Caco-2 (cell line): Measurements from ENCODE around the gene SUN2. TPM values are rescaled to one million over a fixed set of nuclear protein-coding genes. Genes with fewer than 3 reads are reported as not detected.

Experiments
- BruUV-seq: library from RNA; stranded (reverse); fragments of 400-500 nt; replicated peaks from 2 replicates; lab custom pipeline; 2021; lab: Mats Ljungman, UMichigan
- CTCF ChIA-PET: fragments of 300-600 bp; sonication (Branson Sonifier 250); formaldehyde crosslinking; loops from one replicate; lab custom pipeline; 2022; ENCODE audit warnings: antibody characterized with exemption; lab: Charles Lee
- POLR2A ChIA-PET: fragments of 300-600 bp; sonication (Branson Sonifier 250); formaldehyde crosslinking; loops from one replicate; lab custom pipeline; 2022; ENCODE audit warnings: antibody characterized with exemption; lab: Charles Lee
- DNase-seq, 2 experiments: peaks; one replicate each; pipeline versions ENCODE4 v3.0.0 to v3.0.0-alpha.2; 2020 to 2022
- H3K27me3 ChIP-seq: replicated peaks from 2 replicates; pipeline ENCODE4 v1.6.0; 2011; ENCODE audit warnings: low read length; ENCODE audit not compliant: control insufficient read depth, insufficient read depth
- H3K36me3 ChIP-seq: 2 replicates; pipeline ENCODE4 v1.5.1; 2011; ENCODE audit warnings: low read length; ENCODE audit not compliant: control insufficient read depth, insufficient read depth
- H3K4me1 ChIP-seq: fragments of 250-450 bp; sonication (Bioruptor Pico); 2 replicates; pipeline ENCODE4 v1.5.1; 2020; ENCODE audit warnings: mild to moderate bottlenecking
- H3K4me3 ChIP-seq: 2 replicates; pipeline ENCODE4 v1.5.1; 2011; ENCODE audit warnings: low read depth, mild to moderate bottlenecking, control low read depth, low read length
- H3K9me3 ChIP-seq: fragments of 250-450 bp; sonication (Bioruptor Pico); 2 replicates; pipeline ENCODE4 v1.5.1; 2020; ENCODE audit warnings: mild to moderate bottlenecking, moderate library complexity
- H3K27ac Mint-ChIP-seq: one replicate; pipeline ENCODE4 v1.8.0; 2022; ENCODE audit warnings: mixed read lengths; ENCODE audit not compliant: unreplicated experiment
- H3K27me3 Mint-ChIP-seq: one replicate; pipeline ENCODE4 v1.8.0; 2022; ENCODE audit warnings: mixed read lengths; ENCODE audit not compliant: insufficient read depth, unreplicated experiment
- H3K36me3 Mint-ChIP-seq: one replicate; pipeline ENCODE4 v1.8.0; 2022; ENCODE audit warnings: mild to moderate bottlenecking, mixed read lengths; ENCODE audit not compliant: insufficient read depth, unreplicated experiment
- H3K4me1 Mint-ChIP-seq: one replicate; pipeline ENCODE4 v1.8.0; 2022; ENCODE audit warnings: low read depth, mixed read lengths; ENCODE audit not compliant: unreplicated experiment
- H3K4me3 Mint-ChIP-seq: one replicate; pipeline ENCODE4 v1.8.0; 2022; ENCODE audit warnings: mild to moderate bottlenecking, moderate library complexity, mixed read lengths; ENCODE audit not compliant: unreplicated experiment
- H3K9me3 Mint-ChIP-seq: one replicate; pipeline ENCODE4 v1.8.0; 2022; ENCODE audit warnings: mixed read lengths; ENCODE audit not compliant: unreplicated experiment
- CTCF ChIP-seq, 2 experiments: fragments of 200-600 bp in 1 of 2; IDR thresholded peaks; 1 replicate in 1 of 2; 2 replicates in 1 of 2; pipeline versions ENCODE4 v1.5.1 to v1.8.0; 2011 to 2022; ENCODE audit warnings: antibody characterized with exemption in 1 of 2, control low read depth in 1 of 2, inconsistent platforms in 1 of 2, low read depth in 1 of 2, low read length in 1 of 2, mild to moderate bottlenecking in 1 of 2, moderate library complexity in 1 of 2; ENCODE audit not compliant: insufficient read depth in 1 of 2, severe bottlenecking in 1 of 2, unreplicated experiment in 1 of 2
- intact Hi-C: fragments of 100-400 bp; cut with micrococcal nuclease; formaldehyde crosslinking; loops from one replicate; pipeline ENCODE4 v1.10.0; 2022; ENCODE audit not compliant: unreplicated experiment
- total RNA-seq: library from RNA; stranded (reverse); gene quantifications from 2 replicates; pipeline ENCODE4 v1.2.3, GENCODE V29; 2022

The SUN2 gene
- total RNA-seq, 1 experiment from 2014 or later: 67.8 TPM

GRCh38 chr22:38792833-38793232, 37.0 kb upstream of the SUN2 start:
- BruUV-seq: no TSS peak
- Histone ChIP-seq H3K9me3 (no peaks in the 10 kb centered on the region), H3K36me3 (no peaks in the 10 kb centered on the region), H3K27me3 (no peaks in the 10 kb centered on the region), H3K4me1 (peaks cover 8% of the 10 kb centered on the region), H3K4me3 (peak overlapping the region; percentile 90)
- no peak for DNase-seq
- H3K4me1 Mint-ChIP-seq: no peaks in the 10 kb centered on the region
- peak overlapping the region; percentile 85 for H3K4me3 Mint-ChIP-seq
- ChIA-PET CTCF (interaction anchor here (0.6 to 1.2 kb wide), 2 partner anchors 10 to 24 kb away, joined by 5 to 6 read pairs; no protein-coding TSS in a partner anchor), POLR2A (no interaction called here)
- peak overlapping the region; percentile 71 for H3K27ac Mint-ChIP-seq
- peaks cover 12% of the 10 kb centered on the region for H3K27me3 Mint-ChIP-seq
- no peaks in the 10 kb centered on the region for H3K9me3 Mint-ChIP-seq
- TF ChIP-seq CTCF (IDR thresholded peaks at IDR 0.05; ENCODE audit: insufficient read depth in 1 of 2, low read depth in 1 of 2, low read length in 1 of 2, severe bottlenecking in 1 of 2, unreplicated experiment in 1 of 2): no peak
- H3K36me3 Mint-ChIP-seq: no peaks in the 10 kb centered on the region
- intact Hi-C loops: no loop called here

- intact Hi-C loops: no loop called here
- H3K27me3 ChIP-seq: no peaks in the 10 kb centered on the region
- ChIA-PET CTCF (no interaction called here), POLR2A (no interaction called here)
- Mint-ChIP-seq H3K4me3 (no peak overlapping the region), H3K36me3 (no peaks in the 10 kb centered on the region), H3K27ac (no peak overlapping the region), H3K9me3 (no peaks in the 10 kb centered on the region), H3K4me1 (no peaks in the 10 kb centered on the region), H3K27me3 (no peaks in the 10 kb centered on the region)
- no TSS peak for BruUV-seq
- TF ChIP-seq CTCF (IDR thresholded peaks at IDR 0.05; ENCODE audit: insufficient read depth in 1 of 2, low read depth in 1 of 2, low read length in 1 of 2, severe bottlenecking in 1 of 2, unreplicated experiment in 1 of 2): no peak
- no peak for DNase-seq
- peaks cover 8% of the 10 kb centered on the region for H3K4me1 ChIP-seq
- no peaks in the 10 kb centered on the region for H3K9me3 ChIP-seq
- no peak overlapping the region for H3K4me3 ChIP-seq
- H3K36me3 ChIP-seq: no peaks in the 10 kb centered on the region
Measured at GRCh38 chr22:38789606-38790005, 33.8 kb upstream of the SUN2 start.

- intact Hi-C loops: no loop called here
- H3K4me3 Mint-ChIP-seq: no peak overlapping the region
- DNase-seq: no peak
- H3K27me3 ChIP-seq: no peaks in the 10 kb centered on the region
- no peaks in the 10 kb centered on the region for H3K4me1 Mint-ChIP-seq
- no peak for TF ChIP-seq CTCF (IDR thresholded peaks at IDR 0.05; ENCODE audit: insufficient read depth in 1 of 2, low read depth in 1 of 2, low read length in 1 of 2, severe bottlenecking in 1 of 2, unreplicated experiment in 1 of 2)
- no TSS peak for BruUV-seq
- ChIA-PET CTCF (no interaction called here), POLR2A (no interaction called here)
- no peak overlapping the region for H3K4me3 ChIP-seq
- no peaks in the 10 kb centered on the region for H3K36me3 ChIP-seq
- peaks cover 5% of the 10 kb centered on the region; the same call in 1 of the 2 replicates for H3K4me1 ChIP-seq
- no peaks in the 10 kb centered on the region for H3K9me3 Mint-ChIP-seq
- no peaks in the 10 kb centered on the region for H3K36me3 Mint-ChIP-seq
- H3K27me3 Mint-ChIP-seq: no peaks in the 10 kb centered on the region
- no peak overlapping the region for H3K27ac Mint-ChIP-seq
- H3K9me3 ChIP-seq: no peaks in the 10 kb centered on the region
Measured at GRCh38 chr22:38788846-38789245, 33.0 kb upstream of the SUN2 start.
